Esophagus squamous epithelium (tissue), 5 donors: ENCODE data around the gene EXOC3L1. TPM values are rescaled to one million over a fixed set of nuclear protein-coding genes. Genes with fewer than 3 reads are reported as not detected.
A peak's percentile ranks its signal among the peaks of the same experiment; 100 is the strongest.

Experiments
- DNase-seq: peaks from one replicate; lab custom pipeline; 2025; lab: John Stamatoyannopoulos, UW
- H3K27ac ChIP-seq, 4 donors: fragments of 200-600 bp; sonication (generic); one replicate each; pipeline ENCODE4 v1.5.1; 2016 to 2019; ENCODE audit warnings: mild to moderate bottlenecking in 1 of 4
- H3K27me3 ChIP-seq, 4 donors: fragments of 200-600 bp; sonication (generic); 1 replicate in 3 of 4; 2 replicates in 1 of 4; pipeline versions ENCODE4 v1.5.1 to v1.6.0; 2017 to 2021; ENCODE audit warnings: antibody characterized with exemption in 1 of 4
- H3K36me3 ChIP-seq, 3 donors: fragments of 200-600 bp; sonication (generic); one replicate each; pipeline ENCODE4 v1.5.1; 2016 to 2019
- H3K4me1 ChIP-seq, 3 donors: fragments of 200-600 bp; sonication (generic); one replicate each; pipeline ENCODE4 v1.5.1; 2017 to 2019
- H3K4me3 ChIP-seq, 4 donors: fragments of 200-600 bp; sonication (generic); 1 replicate in 3 of 4; 2 replicates in 1 of 4; pipeline ENCODE4 v1.5.1; 2016 to 2019; ENCODE audit warnings: mild to moderate bottlenecking in 2 of 4, moderate library complexity in 1 of 4
- H3K9me3 ChIP-seq, 3 donors: fragments of 200-600 bp; sonication (generic); one replicate each; pipeline ENCODE4 v1.5.1; 2016 to 2019
- POLR2A ChIP-seq, 4 donors: fragments of 450-650 bp; IDR thresholded peaks; one replicate each; pipeline ENCODE4 v1.6.1; 2017; ENCODE audit warnings: antibody characterized with exemption in 4 of 4, mild to moderate bottlenecking in 4 of 4, moderate library complexity in 3 of 4
- WGBS, 2 donors: methylation state at CpG; one replicate each; pipeline ENCODE4 v1.1.5; 2018; 5-methylcytosine and 5-hydroxymethylcytosine counted together
- intact Hi-C: fragments of 100-400 bp; cut with DNase I; formaldehyde crosslinking; loops from one replicate; pipeline ENCODE4 v1.15.0; 2022
- total RNA-seq, 4 donors: library from RNA; depleted of rRNA; stranded (reverse); fragments of >200 nt; gene quantifications; one replicate each; pipeline ENCODE4 v1.1.0, GENCODE V29; 2016
- TF ChIP-seq, protein P1 (sequence below), 6 experiments: fragments of 450-650 bp in 4 of 6; fragments of 200-600 bp in 2 of 6; sonication (generic) in 2 of 6; IDR thresholded peaks; one replicate each; pipeline ENCODE4 v1.5.1; 2016 to 2019; ENCODE audit warnings: antibody characterized with exemption in 6 of 6, mild to moderate bottlenecking in 4 of 6, moderate library complexity in 4 of 6
- donor health status: DM: yes; HTN: yes; CAD: no.

EXOC3L1 gene
- total RNA-seq, 4 donors from 2014 or later = 1.1 to 2.3 (median 1.4) TPM

DNA sequence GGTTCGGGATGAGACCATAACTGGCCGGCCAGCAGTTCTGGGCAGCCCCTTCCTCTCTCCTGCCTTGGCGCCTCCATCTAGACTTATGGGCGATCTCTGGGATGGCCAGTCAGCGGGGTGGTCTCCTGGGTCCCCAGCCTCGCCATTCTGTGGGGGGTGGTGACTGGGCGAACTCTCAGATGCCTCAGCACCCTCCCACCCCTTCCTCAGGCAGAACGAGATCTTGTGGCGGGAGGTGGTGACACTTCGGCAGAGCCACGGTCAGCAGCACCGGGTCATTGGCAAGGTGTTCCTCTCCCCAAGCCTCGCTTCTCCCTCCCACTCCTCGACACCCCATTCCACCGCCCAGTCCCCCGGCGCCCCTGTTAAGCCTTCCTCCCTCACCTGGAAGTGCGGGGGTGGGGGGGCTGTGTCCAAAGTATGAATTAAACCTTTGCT, 23.8 kb downstream of the EXOC3L1 start:
- Histone ChIP-seq H3K4me1 (peaks cover 45 to 79% (median 62%) of the 10 kb centered on the region in 3 donors), H3K36me3 (peaks cover 0 to 12% (median 0%) of the 10 kb centered on the region in 3 donors), H3K27ac (peak overlapping the region in 1 of 4 donors; percentile 82), H3K4me3 (no peak overlapping the region), H3K27me3 (peaks cover 0 to 53% (median 0%) of the 10 kb centered on the region in 4 donors), H3K9me3 (no peaks in the 10 kb centered on the region)
- 60 to 90% methylated on average over 2 to 8 of the region's 18 CpGs for WGBS, 2 donors
- no peak for DNase-seq
- TF ChIP-seq, protein P1, sequence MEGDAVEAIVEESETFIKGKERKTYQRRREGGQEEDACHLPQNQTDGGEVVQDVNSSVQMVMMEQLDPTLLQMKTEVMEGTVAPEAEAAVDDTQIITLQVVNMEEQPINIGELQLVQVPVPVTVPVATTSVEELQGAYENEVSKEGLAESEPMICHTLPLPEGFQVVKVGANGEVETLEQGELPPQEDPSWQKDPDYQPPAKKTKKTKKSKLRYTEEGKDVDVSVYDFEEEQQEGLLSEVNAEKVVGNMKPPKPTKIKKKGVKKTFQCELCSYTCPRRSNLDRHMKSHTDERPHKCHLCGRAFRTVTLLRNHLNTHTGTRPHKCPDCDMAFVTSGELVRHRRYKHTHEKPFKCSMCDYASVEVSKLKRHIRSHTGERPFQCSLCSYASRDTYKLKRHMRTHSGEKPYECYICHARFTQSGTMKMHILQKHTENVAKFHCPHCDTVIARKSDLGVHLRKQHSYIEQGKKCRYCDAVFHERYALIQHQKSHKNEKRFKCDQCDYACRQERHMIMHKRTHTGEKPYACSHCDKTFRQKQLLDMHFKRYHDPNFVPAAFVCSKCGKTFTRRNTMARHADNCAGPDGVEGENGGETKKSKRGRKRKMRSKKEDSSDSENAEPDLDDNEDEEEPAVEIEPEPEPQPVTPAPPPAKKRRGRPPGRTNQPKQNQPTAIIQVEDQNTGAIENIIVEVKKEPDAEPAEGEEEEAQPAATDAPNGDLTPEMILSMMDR (IDR thresholded peaks at IDR 0.05) = no peak
- no peak for TF ChIP-seq POLR2A (IDR thresholded peaks at IDR 0.05)
- intact Hi-C loops = no loop called here

DNA sequence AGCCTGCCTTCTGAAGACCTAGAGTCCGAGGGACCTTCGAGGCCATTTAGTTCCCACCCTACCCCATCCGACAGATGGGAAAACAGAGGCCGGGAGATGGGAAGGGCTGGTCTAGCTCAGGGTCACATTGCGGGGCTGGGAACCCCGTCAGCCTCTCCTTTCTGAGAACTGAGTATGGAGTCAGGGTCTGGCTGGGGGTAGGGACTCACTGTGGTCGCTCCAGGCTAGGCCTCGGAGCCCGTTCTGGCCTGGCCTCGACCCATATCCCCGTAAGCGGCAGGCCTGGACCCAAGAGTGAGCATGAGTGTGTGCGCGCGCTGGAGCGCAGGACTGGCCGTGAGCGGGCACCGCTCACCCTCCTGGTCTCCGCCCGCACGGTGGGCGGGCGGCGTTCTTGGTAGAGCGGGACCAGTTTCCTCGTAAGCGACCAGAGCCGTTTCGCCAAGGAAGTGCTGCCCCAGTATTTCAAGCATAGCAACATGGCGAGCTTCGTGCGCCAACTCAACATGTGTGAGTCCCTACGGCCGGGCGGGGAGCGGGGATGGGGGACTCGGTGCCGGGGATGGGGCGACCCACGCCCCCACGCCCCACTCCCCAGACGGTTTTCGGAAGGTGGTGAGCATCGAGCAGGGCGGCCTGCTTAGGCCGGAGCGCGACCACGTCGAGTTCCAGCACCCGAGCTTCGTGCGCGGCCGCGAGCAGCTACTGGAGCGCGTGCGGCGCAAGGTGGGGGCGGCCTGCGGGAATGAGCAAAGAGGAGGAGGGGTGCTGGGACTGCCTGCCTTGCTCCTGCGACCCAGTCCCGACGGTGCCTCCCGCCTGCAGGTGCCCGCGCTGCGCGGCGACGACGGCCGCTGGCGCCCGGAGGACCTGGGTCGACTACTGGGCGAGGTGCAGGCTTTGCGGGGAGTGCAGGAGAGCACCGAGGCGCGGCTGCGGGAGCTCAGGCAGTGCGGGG, 24.5 kb downstream of the EXOC3L1 start:
- Histone ChIP-seq H3K4me1 (peaks cover 40 to 79% (median 58%) of the 10 kb centered on the region in 3 donors), H3K27ac (peak overlapping the region; percentile 60 to 87 (median 80)), H3K36me3 (peaks cover 0 to 12% (median 0%) of the 10 kb centered on the region in 3 donors), H3K4me3 (peak overlapping the region in 3 of 4 donors; percentile 43 to 63 (median 48)), H3K27me3 (peaks cover 0 to 50% (median 0%) of the 10 kb centered on the region in 4 donors), H3K9me3 (no peaks in the 10 kb centered on the region)
- intact Hi-C loops = no loop called here
- WGBS, 2 donors = 36 to 39% methylated on average over 4 to 6 of the region's 85 CpGs
- TF ChIP-seq POLR2A (IDR thresholded peaks at IDR 0.05) = no peak
- TF ChIP-seq, protein P1 (IDR thresholded peaks at IDR 0.05) = no peak
- DNase-seq = no peak

DNA sequence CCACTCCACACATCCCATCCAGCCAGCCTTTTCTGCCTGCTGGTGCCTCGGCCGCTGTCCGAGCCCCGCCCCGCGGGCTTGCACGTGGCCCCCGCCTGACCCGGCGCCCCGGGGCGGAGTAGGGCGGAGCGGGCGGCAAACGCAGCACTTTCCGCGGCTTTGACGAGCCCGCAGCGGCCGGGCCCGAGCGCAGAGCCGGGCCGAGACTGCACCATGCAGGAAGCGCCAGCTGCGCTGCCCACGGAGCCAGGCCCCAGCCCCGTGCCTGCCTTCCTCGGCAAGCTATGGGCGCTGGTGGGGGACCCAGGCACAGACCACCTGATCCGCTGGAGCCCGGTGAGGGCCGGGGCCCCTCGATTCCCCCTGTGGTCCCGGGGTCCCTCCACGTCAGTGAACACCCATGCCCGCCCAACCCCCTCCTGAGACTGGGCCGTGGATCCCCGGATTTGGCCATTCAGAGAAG, 25.3 kb downstream of the EXOC3L1 start, which contains the start of gene HSF4:
HSF4 (plus strand) TSS at position 147 of the 463 bp plus-strand sequence; CDS start at position 214, 67 bp downstream.
- H3K4me1 ChIP-seq = peaks cover 34 to 76% (median 52%) of the 10 kb centered on the region in 3 donors
- H3K36me3 ChIP-seq = peaks cover 0 to 12% (median 0%) of the 10 kb centered on the region in 3 donors
- intact Hi-C loops = no loop called here
- DNase-seq = no peak
- H3K27ac ChIP-seq = peak within 1 kb of the TSS; percentile 60 to 87 (median 80)
- no peaks in the 10 kb centered on the region for H3K9me3 ChIP-seq
- peak within 1 kb of the TSS; percentile 15 to 63 (median 46) for H3K4me3 ChIP-seq
- no CpG with 5 or more reads among the region's 41 CpGs for WGBS, 2 donors
- H3K27me3 ChIP-seq = peaks cover 0 to 49% (median 0%) of the 10 kb centered on the region in 4 donors
- TF ChIP-seq, protein P1 (IDR thresholded peaks at IDR 0.05) = peak in 1 of 6 experiments; percentile 3
- peak in 2 of 4 donors; percentile 57 to 67 for TF ChIP-seq POLR2A (IDR thresholded peaks at IDR 0.05)

DNA sequence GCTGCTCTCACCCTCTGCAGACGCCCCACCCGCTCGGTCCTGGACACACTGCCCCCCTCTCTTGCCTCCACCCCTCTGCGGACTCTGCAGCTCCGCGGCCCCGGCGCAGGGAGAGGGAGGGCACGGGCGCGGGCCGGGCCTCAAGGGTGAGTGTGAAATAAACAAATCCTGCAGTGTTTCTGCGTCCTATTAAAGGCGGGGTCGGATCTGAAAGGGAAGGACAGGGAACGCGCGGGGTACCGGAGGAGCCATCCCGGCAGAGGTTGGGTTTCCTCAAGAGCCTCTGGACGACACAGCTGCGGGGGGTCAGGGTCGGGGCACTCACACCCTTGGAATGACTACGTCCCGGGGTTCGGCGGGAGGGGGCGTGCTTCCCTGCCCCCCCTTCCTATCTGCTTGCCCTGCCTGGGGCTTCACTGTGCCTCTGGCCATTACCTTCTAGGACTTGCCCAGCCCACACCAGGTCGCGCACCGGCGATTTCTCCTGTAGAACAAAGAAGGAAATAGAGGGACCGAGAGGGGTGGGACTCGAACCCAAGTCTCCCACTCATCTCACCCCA, 25.9 kb downstream of the EXOC3L1 start:
- no peak for TF ChIP-seq POLR2A (IDR thresholded peaks at IDR 0.05)
- TF ChIP-seq, protein P1 (IDR thresholded peaks at IDR 0.05) = no peak
- peaks cover 32 to 75% (median 47%) of the 10 kb centered on the region in 3 donors for H3K4me1 ChIP-seq
- H3K36me3 ChIP-seq = peaks cover 0 to 12% (median 0%) of the 10 kb centered on the region in 3 donors
- intact Hi-C loops = no loop called here
- DNase-seq = no peak
- H3K27ac ChIP-seq = peak overlapping the region; percentile 60 to 87 (median 80)
- 6 to 12% methylated on average over 6 to 16 of the region's 34 CpGs for WGBS, 2 donors
- H3K9me3 ChIP-seq = no peaks in the 10 kb centered on the region
- peak overlapping the region; percentile 15 to 63 (median 46) for H3K4me3 ChIP-seq
- peaks cover 0 to 49% (median 0%) of the 10 kb centered on the region in 4 donors for H3K27me3 ChIP-seq
